ENCODE measurements around the gene GORASP2. TPM values are rescaled to one million over a fixed set of nuclear protein-coding genes. Genes with fewer than 3 reads are reported as not detected.

Gene GORASP2
- total RNA-seq, 1 experiment from 2014 or later = 98.1 TPM

DNA sequence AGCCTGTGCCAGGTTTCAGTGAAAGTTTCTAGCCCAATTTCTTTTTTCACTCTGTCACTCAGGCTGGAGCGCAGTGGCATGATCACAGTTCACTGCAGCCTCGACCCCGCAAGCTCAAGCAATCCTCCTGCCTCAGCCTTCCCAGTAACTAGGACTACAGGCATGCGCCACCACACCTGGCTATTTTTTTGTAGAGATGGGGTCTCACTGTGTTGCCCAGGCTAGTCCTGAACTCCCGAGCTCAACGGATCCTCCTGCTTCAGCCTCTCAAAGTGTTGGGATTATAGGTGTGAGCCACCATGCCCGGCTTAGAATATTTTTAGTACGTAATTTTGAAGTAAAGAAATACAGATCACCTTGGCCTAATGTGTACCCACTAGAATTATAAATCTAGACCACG lies 87.1 kb downstream of the GORASP2 start:
- no peak for DNase-seq
- peaks cover 3% of the 10 kb centered on the region for H3K4me1 Mint-ChIP-seq (ENCODE audit: low read depth, unreplicated experiment)
- H3K36me3 Mint-ChIP-seq (ENCODE audit: insufficient read depth, unreplicated experiment) = peaks cover 14% of the 10 kb centered on the region
- H3K4me3 Mint-ChIP-seq (ENCODE audit: low read depth, unreplicated experiment) = no peak overlapping the region
- no peaks in the 10 kb centered on the region for H3K9me3 Mint-ChIP-seq (ENCODE audit: low read depth, unreplicated experiment)
- CTCF ChIA-PET = no interaction called here
- H3K27ac Mint-ChIP-seq (ENCODE audit: unreplicated experiment) = no peak overlapping the region
- BruUV-seq (replicated peaks) = no TSS peak
- TF ChIP-seq, protein P1, sequence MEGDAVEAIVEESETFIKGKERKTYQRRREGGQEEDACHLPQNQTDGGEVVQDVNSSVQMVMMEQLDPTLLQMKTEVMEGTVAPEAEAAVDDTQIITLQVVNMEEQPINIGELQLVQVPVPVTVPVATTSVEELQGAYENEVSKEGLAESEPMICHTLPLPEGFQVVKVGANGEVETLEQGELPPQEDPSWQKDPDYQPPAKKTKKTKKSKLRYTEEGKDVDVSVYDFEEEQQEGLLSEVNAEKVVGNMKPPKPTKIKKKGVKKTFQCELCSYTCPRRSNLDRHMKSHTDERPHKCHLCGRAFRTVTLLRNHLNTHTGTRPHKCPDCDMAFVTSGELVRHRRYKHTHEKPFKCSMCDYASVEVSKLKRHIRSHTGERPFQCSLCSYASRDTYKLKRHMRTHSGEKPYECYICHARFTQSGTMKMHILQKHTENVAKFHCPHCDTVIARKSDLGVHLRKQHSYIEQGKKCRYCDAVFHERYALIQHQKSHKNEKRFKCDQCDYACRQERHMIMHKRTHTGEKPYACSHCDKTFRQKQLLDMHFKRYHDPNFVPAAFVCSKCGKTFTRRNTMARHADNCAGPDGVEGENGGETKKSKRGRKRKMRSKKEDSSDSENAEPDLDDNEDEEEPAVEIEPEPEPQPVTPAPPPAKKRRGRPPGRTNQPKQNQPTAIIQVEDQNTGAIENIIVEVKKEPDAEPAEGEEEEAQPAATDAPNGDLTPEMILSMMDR (IDR thresholded peaks at IDR 0.05; ENCODE audit: unreplicated experiment) = no peak
- no peaks in the 10 kb centered on the region for H3K27me3 Mint-ChIP-seq (ENCODE audit: unreplicated experiment)
- intact Hi-C loops (cut with micrococcal nuclease; ENCODE audit: unreplicated experiment) = no loop called here

Other genes with a start within 250 kb of the GORASP2 start
- 0.73 TPM in 2 replicates for gene SP5, start 213.9 kb upstream of the GORASP2 start, total RNA-seq (2022)
- 1.2 and 2.4 TPM in 2 replicates for gene ERICH2, start 158.9 kb upstream of the GORASP2 start, total RNA-seq (2022)
- gene GAD1, start 112.4 kb upstream of the GORASP2 start, total RNA-seq (2022) = 11.2 and 11.5 TPM in 2 replicates
- 63.4 and 64.7 TPM in 2 replicates for gene TLK1, start 231.6 kb downstream of the GORASP2 start, total RNA-seq (2022)